Right hindlimb (tissue), 1 donor: ENCODE measurements around the gene PSMC3IP.

Experiments
- DNase-seq: peaks from one replicate; pipeline ENCODE4 v3.0.0-alpha.2; 2018

Gene PSMC3IP

GRCh38 chr17:42584880-42585279 is 7.4 kb upstream of the PSMC3IP start:
- DNase-seq: no peak

DNA sequence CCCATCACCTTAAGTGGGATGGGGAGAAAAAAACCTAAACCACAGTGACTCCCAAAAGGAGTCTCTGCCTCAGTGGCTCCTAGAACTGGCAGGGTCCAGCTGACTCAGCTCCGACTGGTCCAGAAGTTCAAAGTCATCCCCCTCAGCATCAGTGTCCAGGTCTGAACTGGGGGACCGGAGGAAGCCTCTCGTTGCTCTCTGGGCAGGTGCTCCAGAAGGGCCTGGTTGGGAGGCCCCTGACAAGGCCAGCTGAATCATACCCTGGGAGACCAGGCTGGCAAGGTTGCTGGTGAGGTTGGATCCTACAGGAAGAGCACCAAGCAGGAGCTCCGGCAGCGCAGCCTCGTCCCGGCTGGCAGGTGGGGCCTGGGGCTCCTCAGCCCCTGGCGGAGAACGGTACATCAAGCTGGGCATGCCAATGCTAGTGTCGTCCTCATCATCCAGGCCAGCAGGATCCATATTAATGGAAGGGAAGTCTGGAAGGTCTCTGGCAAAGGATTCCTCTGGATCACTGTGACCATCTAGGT is 4.3 kb upstream of the PSMC3IP start:
- DNase-seq: no peak

GRCh38 chr17:42579794-42580551 is 2.4 kb upstream of the PSMC3IP start:
- no peak for DNase-seq

GRCh38 chr17:42578282-42578869 is 847 bp upstream of the PSMC3IP start:
- peak; percentile 81 for DNase-seq

DNA sequence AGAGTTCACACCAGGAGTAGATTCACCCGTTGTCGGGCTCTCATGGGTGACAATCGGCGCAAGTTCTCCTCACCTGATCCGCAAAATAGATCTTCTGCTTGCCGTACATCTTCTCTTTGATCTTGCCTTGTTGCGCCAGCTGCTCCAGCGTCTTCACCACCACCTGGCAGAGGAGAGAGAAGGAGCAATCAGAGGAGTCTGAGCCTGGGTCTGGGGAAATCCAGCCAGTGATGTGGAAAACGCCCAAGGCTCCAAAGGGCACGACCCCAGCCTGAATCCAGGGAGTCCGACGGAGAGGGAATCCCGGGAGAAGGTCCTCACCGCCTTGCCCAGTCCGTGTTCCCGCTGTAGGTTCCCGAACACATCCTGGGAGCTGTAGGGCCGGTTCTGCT is 393 bp downstream of the PSMC3IP start:
- DNase-seq: no peak

- DNase-seq: no peak
These were observed 3.1 kb downstream of the PSMC3IP start for GRCh38 chr17:42574463-42574862.

GRCh38 chr17:42573095-42573494 is 4.4 kb downstream of the PSMC3IP start:
- DNase-seq: no peak

- DNase-seq: no peak
These were observed 5.9 kb downstream of the PSMC3IP start for GRCh38 chr17:42571435-42572225.

- DNase-seq: peak; percentile 19
These were observed 9.0 kb downstream of the PSMC3IP start for GRCh38 chr17:42568341-42569111.

DNA sequence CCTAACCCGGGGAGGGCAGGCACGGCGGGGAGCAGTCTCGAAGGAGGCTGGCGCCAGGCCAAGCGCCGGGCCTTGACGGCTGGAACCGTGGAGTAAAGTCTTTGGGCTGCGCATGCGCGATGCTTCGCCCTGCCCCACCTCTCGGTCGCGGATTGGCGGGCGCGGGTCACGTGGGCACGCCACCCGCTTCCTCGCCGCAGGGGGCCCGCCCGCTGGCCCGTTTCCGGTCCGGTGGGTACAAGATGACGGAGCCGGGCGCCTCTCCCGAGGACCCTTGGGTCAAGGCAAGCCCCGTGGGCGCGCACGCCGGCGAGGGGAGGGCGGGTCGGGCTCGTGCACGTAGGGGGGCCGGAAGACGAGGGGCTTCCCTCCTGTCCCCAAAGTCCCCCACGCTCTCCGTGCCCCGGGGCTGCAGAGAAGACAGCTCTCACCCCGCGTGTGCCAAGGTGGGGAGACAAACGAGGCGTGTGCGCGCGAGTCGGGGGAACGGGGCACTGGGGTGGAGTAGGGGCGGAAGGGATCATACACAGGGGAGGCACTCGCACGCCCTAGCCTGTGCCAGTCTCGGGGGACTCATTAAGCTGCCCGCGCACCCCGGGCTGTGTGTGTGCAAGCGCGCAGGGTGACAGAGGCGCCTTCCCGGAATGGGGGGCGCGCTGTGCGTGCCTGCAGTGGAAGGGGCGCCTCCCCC is 10.5 kb downstream of the PSMC3IP start, which contains the start of gene MLX:
Gene MLX (plus strand): TSS at position 218 of the 691 bp plus-strand sequence. CDS start 25 bp downstream, at position 243.
- peak; percentile 93 for DNase-seq

GRCh38 chr17:42566215-42566882 is 11.2 kb downstream of the PSMC3IP start:
- no peak for DNase-seq

GRCh38 chr17:42565523-42566214 is 11.9 kb downstream of the PSMC3IP start:
- DNase-seq: peak; percentile 16

GRCh38 chr17:42564815-42565522 is 12.6 kb downstream of the PSMC3IP start:
- DNase-seq: peak; percentile 18

DNA sequence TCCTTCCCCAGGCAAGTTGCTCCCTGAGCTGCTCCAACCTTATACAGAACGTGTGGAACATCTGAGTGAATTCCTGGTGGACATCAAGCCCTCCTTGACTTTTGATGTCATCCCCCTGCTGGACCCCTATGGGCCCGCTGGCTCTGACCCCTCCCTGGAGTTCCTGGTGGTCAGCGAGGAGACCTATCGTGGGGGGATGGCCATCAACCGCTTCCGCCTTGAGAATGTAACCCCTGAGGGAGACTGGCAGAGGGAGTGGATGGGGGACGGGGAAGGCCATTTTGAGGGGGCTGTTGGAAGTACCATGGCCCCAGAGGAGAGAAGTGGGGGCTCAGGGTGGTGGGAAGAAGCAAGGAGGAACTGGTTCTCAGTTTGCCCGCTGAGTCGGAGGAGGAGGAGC is 13.6 kb downstream of the PSMC3IP start:
- DNase-seq: no peak

GRCh38 chr17:42563543-42563942 is 14.0 kb downstream of the PSMC3IP start:
- no peak for DNase-seq

- no peak for DNase-seq
These were observed 14.4 kb downstream of the PSMC3IP start for GRCh38 chr17:42563143-42563509.

DNA sequence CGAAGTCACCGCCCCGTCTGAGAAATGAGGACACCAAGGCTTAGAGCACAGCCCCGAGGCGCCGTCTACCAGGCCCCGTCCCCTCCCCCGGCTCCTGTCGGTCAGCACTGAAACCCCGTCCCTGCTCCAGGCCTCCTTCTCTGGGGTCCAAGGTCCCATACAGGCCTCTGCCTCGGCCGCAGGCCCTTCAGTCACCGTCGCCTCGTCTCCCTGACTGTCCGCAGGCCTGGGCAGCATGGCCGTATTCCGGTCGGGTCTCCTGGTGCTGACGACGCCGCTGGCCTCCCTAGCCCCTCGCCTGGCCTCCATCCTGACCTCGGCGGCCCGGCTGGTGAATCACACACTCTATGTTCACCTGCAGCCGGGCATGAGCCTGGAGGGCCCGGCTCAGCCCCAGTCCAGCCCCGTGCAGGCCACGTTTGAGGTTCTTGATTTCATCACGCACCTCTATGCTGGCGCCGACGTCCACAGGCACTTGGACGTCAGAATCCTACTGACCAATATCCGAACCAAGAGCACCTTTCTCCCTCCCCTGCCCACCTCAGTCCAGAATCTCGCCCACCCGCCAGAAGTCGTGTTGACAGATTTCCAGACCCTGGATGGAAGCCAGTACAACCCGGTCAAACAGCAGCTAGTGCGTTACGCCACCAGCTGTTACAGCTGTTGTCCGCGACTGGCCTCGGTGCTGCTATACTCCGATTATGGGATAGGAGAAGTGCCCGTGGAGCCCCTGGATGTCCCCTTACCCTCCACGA is 15.0 kb downstream of the PSMC3IP start:
- no peak for DNase-seq

DNA sequence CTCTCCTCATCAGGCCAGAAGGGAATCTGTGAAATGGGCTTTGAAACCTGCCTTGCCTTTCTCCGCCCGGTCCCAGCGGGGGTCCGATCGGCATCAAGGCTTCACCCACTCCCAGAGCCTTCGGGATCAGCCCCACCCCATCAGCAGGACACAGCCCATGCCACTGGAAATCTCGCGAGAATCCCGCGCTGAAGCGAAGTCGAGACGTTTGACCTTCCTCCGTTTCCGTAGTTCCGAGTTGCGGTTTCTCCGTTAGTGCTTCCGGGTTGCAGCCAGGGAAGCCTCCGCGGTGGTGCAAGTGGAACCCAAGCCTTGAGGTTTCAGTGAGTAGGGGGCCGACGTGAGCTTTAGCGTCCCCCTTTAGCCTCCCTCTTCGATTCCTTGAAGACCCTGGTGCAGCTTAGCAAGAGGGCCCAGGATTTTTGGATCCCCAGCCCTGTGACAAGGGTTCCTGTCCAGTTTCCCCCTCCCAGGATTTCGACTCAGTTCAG is 15.6 kb downstream of the PSMC3IP start, which contains the start of gene COASY:
Gene COASY (plus strand): TSS at position 252 of the 491 bp plus-strand sequence. CDS start 475 bp downstream, outside the sequence.
- DNase-seq: peak; percentile 98

- DNase-seq: no peak
These were observed 17.3 kb downstream of the PSMC3IP start for GRCh38 chr17:42560246-42560645.
